Frontal cortex (tissue), 4 donors: Measurements from ENCODE around the gene SLC25A27. TPM values are rescaled to one million over a fixed set of nuclear protein-coding genes. Genes with fewer than 3 reads are reported as not detected.

ENCODE experiments used
- DNase-seq, 2 donors: peaks; one replicate each; pipeline ENCODE4 v3.0.0; 2012; ENCODE audit warnings: low spot score in 2 of 2
- FAIRE-seq: peaks from 2 replicates; lab custom pipeline; 2012; peaks lifted over from hg19 to GRCh38; lab: Jason Lieb, UNC
- total RNA-seq: library from RNA; depleted of rRNA; stranded (reverse); fragments of >200 nt; gene quantifications from one replicate; pipeline ENCODE4 v1.2.3, GENCODE V29; 2014
- donor health status: control.
- donor health status: control.
- donor health status: control.

SLC25A27 gene
- total RNA-seq, 1 donor from 2014 or later: 30.2 TPM

DNA sequence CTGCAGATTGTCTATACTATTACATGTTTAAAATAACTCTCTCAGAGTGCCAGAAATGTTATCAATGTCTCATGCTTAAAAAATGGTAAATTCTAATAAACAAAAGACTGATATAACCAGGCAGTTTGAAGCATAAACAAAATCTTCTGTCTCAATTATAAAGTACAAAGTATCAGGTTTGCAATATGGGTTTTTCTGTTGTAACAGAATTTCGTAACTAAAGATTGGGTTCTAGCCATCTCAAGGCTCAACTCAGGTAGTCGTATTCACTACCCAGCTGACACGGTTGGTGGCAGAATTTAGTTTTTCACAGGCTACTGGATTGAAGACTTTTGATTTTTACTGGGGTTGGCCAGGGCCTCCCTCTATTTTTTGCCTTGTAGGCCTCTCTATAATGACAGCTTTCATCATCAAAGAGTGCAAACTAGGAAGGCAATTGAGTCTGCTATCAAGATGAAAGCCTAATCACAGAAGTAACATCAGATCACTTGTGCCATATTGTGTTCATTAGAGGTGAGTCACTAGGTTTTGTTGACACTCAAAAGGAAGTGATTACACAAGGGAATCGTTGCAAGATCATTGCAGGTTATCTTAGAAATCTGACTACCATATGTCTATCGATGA, 3.8 kb upstream of the SLC25A27 start:
- no peak for FAIRE-seq

DNA sequence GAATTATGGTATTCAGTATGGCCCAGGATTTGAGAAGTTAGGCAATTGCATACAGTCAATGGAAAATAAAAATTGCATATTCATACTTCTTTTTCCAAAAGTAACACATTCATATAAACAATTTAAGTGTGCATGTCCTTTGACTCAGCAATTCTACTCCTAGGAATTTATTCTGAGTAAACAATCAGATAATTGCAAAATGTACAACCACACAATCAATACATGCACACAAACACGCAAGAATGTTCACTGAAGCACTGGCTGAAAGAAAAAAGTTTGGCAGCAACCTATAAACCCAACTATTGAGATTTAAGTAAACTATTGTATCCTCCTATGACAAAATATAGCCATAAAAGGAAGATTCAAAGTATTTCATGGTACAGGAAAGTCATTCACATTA, 1.8 kb upstream of the SLC25A27 start:
- no peak for DNase-seq
- FAIRE-seq: no peak

More for the DNA sequence above, 3.8 kb upstream of the SLC25A27 start:
- DNase-seq: no peak

DNA sequence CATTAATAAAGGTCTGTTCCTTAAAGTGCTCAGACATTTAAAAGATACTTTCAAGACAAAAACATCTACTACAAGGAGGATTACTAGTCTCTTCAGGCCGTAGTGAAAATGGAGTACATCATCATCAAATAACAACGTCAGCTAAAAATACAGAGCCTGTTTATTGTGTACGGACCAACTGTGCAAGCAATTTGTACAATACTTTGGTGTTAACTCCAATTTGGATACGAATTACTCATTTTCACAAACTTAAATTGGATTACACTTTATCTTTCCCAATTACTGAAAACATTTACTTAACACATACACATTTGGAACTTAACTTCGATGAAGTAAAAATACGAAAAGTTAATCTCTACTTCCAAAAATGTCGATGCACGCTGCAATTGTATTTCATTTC, 959 bp upstream of the SLC25A27 start:
- FAIRE-seq (no peak), DNase-seq (no peak)

GRCh38 chr6:46652232-46652602, 558 bp upstream of the SLC25A27 start:
- DNase-seq: no peak
- no peak for FAIRE-seq

- no peak for FAIRE-seq
- DNase-seq: no peak
Observed at GRCh38 chr6:46653439-46654195, 842 bp downstream of the SLC25A27 start.

- no peak for FAIRE-seq
- no peak for DNase-seq
Observed at GRCh38 chr6:46655803-46656202, 3.0 kb downstream of the SLC25A27 start.

- FAIRE-seq (no peak), DNase-seq (no peak)
Observed at GRCh38 chr6:46657642-46658041, 4.9 kb downstream of the SLC25A27 start.

DNA sequence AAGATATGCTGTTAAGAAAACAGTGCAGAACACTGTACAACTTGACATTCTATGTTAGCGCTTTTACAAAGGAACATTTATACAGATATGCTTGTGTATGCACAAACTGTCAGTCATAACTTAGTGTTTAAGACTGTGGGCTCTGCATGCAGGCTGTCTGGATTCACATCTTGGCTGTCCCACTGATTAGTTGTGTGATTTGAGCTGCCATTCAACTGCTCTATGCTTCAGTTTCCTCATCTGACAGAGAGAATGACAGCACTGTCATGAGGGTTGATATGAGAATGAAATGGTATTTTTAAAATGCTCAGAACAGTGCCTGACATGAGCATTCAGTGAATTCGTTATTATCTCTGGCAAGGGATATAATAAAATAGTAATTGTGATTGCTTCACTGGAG, 8.7 kb downstream of the SLC25A27 start:
- no peak for DNase-seq
- FAIRE-seq: no peak

DNA sequence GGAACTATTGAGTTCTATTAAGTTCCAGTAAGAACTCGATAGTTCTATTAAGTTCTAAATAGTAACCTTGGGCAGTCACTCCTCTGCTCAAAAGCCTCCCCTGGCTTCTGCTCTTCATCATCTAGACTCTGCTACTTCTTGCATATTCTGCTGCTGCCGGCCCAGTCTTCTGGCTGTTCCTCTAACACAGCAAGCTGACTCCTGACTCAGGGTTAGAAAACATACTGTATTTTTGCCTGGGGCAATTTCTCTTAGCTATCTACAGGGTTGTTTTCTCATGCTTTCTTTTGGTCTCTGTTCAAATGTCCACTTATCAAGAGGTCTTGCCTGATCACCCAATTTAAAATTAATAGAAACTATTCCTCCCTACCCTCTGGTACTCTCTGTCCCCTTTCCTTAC, 14.6 kb downstream of the SLC25A27 start:
- FAIRE-seq: no peak
- DNase-seq: no peak

- DNase-seq (no peak), FAIRE-seq (no peak)
Observed at GRCh38 chr6:46674410-46674809, 21.6 kb downstream of the SLC25A27 start.

DNA sequence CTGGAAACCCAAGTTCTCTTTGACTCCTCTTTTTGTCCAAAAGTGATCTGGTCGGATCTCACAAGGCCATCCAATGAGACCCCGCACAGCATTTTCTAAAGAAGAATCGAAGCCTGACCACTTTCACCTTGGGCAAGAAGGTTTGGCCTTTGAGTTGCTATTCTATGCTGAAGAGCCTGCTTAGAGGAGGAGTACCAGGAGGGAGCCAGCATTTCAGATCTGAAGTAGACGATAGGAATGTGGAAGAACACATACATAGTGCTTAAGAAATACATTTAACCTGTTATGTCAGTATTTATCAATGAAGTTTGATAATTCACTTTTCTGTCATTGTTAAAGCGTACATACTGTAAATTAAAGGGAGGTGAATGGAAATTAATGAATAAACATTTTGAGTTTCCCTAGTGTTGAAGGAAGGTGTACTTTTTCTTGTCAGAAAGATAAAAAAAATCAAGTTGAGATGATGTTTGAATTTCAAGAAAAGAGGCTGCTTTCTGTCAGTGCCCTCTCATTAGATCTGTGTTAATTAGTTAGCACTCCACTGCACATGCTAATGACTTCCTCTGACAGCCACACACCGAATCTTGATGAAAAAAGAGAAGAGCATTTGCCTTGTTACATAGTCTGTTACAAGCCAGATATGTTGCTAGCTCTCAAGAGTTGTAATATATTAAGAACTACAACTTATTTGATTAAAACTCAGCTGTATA, 24.0 kb downstream of the SLC25A27 start:
- DNase-seq (no peak), FAIRE-seq (no peak)

- DNase-seq (no peak), FAIRE-seq (no peak)
Observed at GRCh38 chr6:46677314-46677654, 24.5 kb downstream of the SLC25A27 start.

DNA sequence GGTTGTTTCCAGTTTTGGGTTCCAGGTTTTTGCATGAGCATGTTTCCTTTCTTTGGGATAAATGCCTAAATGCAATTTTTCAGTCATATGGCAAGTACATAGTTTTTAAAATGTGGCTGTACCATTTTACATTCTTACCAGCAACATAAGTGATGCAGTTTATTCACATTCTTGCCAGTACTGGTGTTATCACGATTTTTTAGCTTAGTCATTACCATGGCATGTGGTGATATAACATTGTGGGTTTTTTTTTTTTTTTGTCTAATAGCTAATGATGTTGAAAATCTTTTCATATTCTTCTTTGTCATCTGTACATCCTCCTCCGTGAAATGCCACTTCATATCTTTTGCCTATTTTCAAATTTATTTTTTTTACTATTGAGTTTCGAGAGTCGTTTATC, 32.0 kb downstream of the SLC25A27 start:
- DNase-seq (no peak), FAIRE-seq (no peak)

GRCh38 chr6:46687619-46688097, 34.9 kb downstream of the SLC25A27 start, which contains the start of gene TDRD6:
Gene TDRD6, plus strand, starts transcription at chr6:46687885. Its CDS starts 244 bp downstream, at chr6:46688129.
- DNase-seq (no peak), FAIRE-seq (no peak)

DNA sequence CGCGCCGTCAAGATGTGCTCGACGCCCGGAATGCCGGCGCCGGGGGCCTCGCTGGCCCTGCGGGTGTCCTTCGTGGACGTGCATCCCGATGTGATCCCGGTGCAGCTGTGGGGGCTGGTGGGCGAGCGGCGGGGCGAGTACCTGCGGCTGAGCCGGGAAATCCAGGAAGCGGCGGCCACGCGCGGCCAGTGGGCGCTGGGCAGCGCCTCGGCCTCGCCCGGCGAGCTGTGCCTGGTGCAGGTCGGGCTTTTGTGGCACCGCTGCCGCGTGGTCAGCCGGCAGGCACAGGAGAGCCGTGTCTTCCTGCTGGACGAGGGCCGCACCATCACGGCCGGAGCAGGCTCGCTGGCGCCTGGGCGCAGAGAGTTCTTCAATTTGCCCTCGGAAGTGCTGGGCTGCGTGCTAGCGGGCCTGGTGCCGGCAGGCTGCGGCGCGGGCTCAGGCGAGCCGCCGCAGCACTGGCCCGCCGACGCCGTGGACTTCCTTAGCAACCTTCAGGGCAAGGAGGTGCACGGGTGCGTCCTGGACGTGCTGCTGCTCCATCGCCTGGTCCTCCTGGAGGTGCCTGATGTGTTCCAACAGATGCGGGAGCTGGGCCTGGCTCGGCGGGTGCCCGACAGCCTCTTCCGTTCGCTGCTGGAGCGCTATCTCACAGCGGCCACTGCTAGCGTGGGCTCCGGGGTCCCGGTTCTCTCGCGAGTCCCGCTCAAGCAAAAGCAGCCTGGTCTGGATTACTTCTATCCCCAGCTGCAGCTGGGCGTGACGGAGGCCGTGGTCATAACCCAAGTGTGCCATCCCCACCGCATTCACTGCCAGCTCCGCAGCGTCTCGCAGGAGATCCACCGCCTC, 35.6 kb downstream of the SLC25A27 start:
- DNase-seq (no peak), FAIRE-seq (no peak)

DNA sequence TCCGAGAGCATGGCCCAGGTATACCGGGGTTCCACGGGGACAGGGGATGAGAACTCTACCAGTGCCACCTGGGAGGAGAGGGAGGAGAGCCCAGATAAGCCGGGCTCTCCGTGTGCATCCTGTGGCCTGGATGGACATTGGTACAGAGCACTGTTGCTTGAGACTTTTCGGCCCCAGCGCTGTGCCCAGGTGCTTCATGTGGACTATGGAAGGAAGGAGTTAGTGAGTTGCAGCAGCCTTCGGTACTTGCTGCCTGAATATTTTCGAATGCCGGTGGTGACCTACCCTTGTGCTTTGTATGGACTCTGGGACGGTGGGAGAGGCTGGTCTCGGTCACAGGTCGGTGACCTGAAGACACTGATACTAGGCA, 36.2 kb downstream of the SLC25A27 start:
- no peak for FAIRE-seq
- DNase-seq: no peak

DNA sequence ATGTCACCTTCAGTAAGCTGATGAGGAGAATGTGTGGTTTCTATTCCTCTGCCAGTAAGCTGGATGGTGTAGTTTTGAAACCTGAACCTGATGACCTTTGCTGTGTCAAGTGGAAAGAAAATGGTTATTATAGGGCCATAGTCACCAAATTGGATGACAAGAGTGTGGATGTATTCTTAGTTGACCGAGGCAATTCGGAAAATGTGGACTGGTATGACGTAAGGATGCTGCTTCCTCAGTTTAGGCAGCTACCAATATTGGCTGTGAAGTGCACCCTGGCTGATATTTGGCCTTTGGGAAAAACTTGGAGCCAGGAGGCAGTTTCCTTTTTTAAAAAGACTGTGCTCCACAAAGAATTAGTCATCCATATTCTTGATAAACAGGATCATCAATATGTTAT, 36.9 kb downstream of the SLC25A27 start:
- DNase-seq: no peak
- no peak for FAIRE-seq

GRCh38 chr6:46690141-46690755, 37.5 kb downstream of the SLC25A27 start:
- DNase-seq (no peak), FAIRE-seq (no peak)

GRCh38 chr6:46690911-46691451, 38.2 kb downstream of the SLC25A27 start:
- no peak for DNase-seq
- no peak for FAIRE-seq
